Endothelial cell (in vitro differentiated cells): Measurements from ENCODE around the gene LCN6. TPM values are rescaled to one million over a fixed set of nuclear protein-coding genes. Genes with fewer than 3 reads are reported as not detected.
A peak's percentile ranks its signal among the peaks of the same experiment; 100 is the strongest.

Experiments
- DNase-seq: peaks from one replicate; pipeline ENCODE4 v3.0.0; 2021; ENCODE audit warnings: low spot score
- H3K27ac Mint-ChIP-seq: one replicate; pipeline ENCODE4 v1.8.0; 2021; ENCODE audit warnings: mixed read lengths, inconsistent platforms; ENCODE audit not compliant: unreplicated experiment
- H3K27me3 Mint-ChIP-seq: one replicate; pipeline ENCODE4 v1.8.0; 2021; ENCODE audit warnings: mild to moderate bottlenecking, moderate library complexity, mixed read lengths, inconsistent platforms; ENCODE audit not compliant: unreplicated experiment
- H3K36me3 Mint-ChIP-seq: one replicate; pipeline ENCODE4 v1.8.0; 2021; ENCODE audit warnings: mild to moderate bottlenecking, low read depth, mixed read lengths, inconsistent platforms; ENCODE audit not compliant: unreplicated experiment
- H3K4me1 Mint-ChIP-seq: one replicate; pipeline ENCODE4 v1.8.0; 2021; ENCODE audit warnings: mild to moderate bottlenecking, mixed read lengths, inconsistent platforms; ENCODE audit not compliant: unreplicated experiment
- H3K4me3 Mint-ChIP-seq: one replicate; pipeline ENCODE4 v1.8.0; 2021; ENCODE audit warnings: mild to moderate bottlenecking, mixed read lengths, inconsistent platforms; ENCODE audit not compliant: unreplicated experiment
- H3K9me3 Mint-ChIP-seq: one replicate; pipeline ENCODE4 v1.8.0; 2021; ENCODE audit warnings: mixed read lengths, inconsistent platforms; ENCODE audit not compliant: unreplicated experiment
- CTCF ChIP-seq: fragments of 200-600 bp; sonication (generic); IDR thresholded peaks from one replicate; pipeline ENCODE4 v1.5.0; 2021; ENCODE audit warnings: antibody characterized with exemption; ENCODE audit not compliant: unreplicated experiment
- total RNA-seq: library from RNA; stranded (reverse); fragmentation: NEBNext Ultra II Directional; extraction: Animal tissue kit (Norgen Biotek cat#: 25700); gene quantifications from one replicate; pipeline ENCODE4 v1.2.1, GENCODE V29; 2021; ENCODE audit not compliant: unreplicated experiment

LCN6 gene
- total RNA-seq, 1 donor from 2014 or later, result not detected

- Mint-ChIP-seq H3K27ac (no peak overlapping the region), H3K4me1 (peaks cover 2% of the 10 kb centered on the region), H3K4me3 (no peak overlapping the region), H3K9me3 (no peaks in the 10 kb centered on the region), H3K36me3 (peaks cover 9% of the 10 kb centered on the region), H3K27me3 (peaks cover 21% of the 10 kb centered on the region)
- TF ChIP-seq CTCF, result no peak
- no peak for DNase-seq
Measured at GRCh38 chr9:136776947-136777346, 28.6 kb upstream of the LCN6 start.

- DNase-seq, result no peak
- H3K36me3 Mint-ChIP-seq, result peaks cover 9% of the 10 kb centered on the region
- H3K27ac Mint-ChIP-seq, result no peak overlapping the region
Measured at GRCh38 chr9:136775191-136775590, 26.9 kb upstream of the LCN6 start.

GRCh38 chr9:136774416-136775045 is 26.2 kb upstream of the LCN6 start:
- TF ChIP-seq CTCF, result no peak
- Mint-ChIP-seq H3K4me3 (no peak overlapping the region), H3K27ac (no peak overlapping the region), H3K27me3 (peaks cover 23% of the 10 kb centered on the region), H3K36me3 (peaks cover 9% of the 10 kb centered on the region), H3K4me1 (peaks cover 2% of the 10 kb centered on the region), H3K9me3 (no peaks in the 10 kb centered on the region)
- no peak for DNase-seq

More at GRCh38 chr9:136775191-136775590, 26.9 kb upstream of the LCN6 start:
- no peak for TF ChIP-seq CTCF
- Mint-ChIP-seq H3K27me3 (peaks cover 24% of the 10 kb centered on the region), H3K4me1 (peaks cover 2% of the 10 kb centered on the region), H3K9me3 (no peaks in the 10 kb centered on the region), H3K4me3 (no peak overlapping the region)

- Mint-ChIP-seq H3K27me3 (peaks cover 16% of the 10 kb centered on the region), H3K9me3 (no peaks in the 10 kb centered on the region), H3K27ac (no peak overlapping the region), H3K4me1 (peaks cover 2% of the 10 kb centered on the region), H3K36me3 (peaks cover 4% of the 10 kb centered on the region), H3K4me3 (peak overlapping the region; percentile 25)
- DNase-seq, result peak; percentile 33
- TF ChIP-seq CTCF, result no peak
Measured at GRCh38 chr9:136773386-136774044, 25.2 kb upstream of the LCN6 start.

- DNase-seq, result no peak
- peaks cover 2% of the 10 kb centered on the region for H3K4me1 Mint-ChIP-seq
- no peak for TF ChIP-seq CTCF
- H3K27me3 Mint-ChIP-seq, result peaks cover 10% of the 10 kb centered on the region
- no peak overlapping the region for H3K27ac Mint-ChIP-seq
- H3K9me3 Mint-ChIP-seq, result no peaks in the 10 kb centered on the region
- no peak overlapping the region for H3K4me3 Mint-ChIP-seq
- no peaks in the 10 kb centered on the region for H3K36me3 Mint-ChIP-seq
Measured at GRCh38 chr9:136771907-136772415, 23.6 kb upstream of the LCN6 start.
